H1 (cell line): ENCODE data around the gene TEAD1. TPM values are rescaled to one million over a fixed set of nuclear protein-coding genes. Genes with fewer than 3 reads are reported as not detected.

Source experiments
- CTCF ChIA-PET: fragments of 300-600 bp; sonication (Branson Sonifier 250); formaldehyde crosslinking; loops from one replicate; lab custom pipeline; 2021; ENCODE audit not compliant: partially characterized antibody; lab: Charles Lee
- POLR2A ChIA-PET: fragments of 300-600 bp; sonication (Branson Sonifier 250); formaldehyde crosslinking; loops from one replicate; lab custom pipeline; 2021; ENCODE audit warnings: inconsistent platforms; ENCODE audit not compliant: partially characterized antibody; lab: Charles Lee
- DNase-seq, 2 experiments: peaks; one replicate each; pipeline versions ENCODE4 v3.0.0 to v3.0.0-alpha.2; 2010 to 2022; ENCODE audit warnings: low spot score in 2 of 2, low read depth in 1 of 2, mixed read lengths in 1 of 2
- FAIRE-seq: peaks from 2 replicates; lab custom pipeline; 2011; peaks lifted over from hg19 to GRCh38; lab: Jason Lieb, UNC
- H2AFZ ChIP-seq: 2 replicates; pipeline ENCODE4 v1.8.1; 2012; ENCODE audit warnings: low read length, inconsistent platforms
- H2AK5ac ChIP-seq: 2 replicates; pipeline ENCODE4 v1.6.1; 2013; ENCODE audit warnings: low read depth, low read length
- H2BK120ac ChIP-seq: replicated peaks from 2 replicates; pipeline ENCODE3; 2013; ENCODE audit warnings: low read depth, low read length, inconsistent platforms
- H2BK12ac ChIP-seq: 2 replicates; pipeline ENCODE4 v1.6.1; 2013; ENCODE audit warnings: low read depth, low read length
- H2BK15ac ChIP-seq: 2 replicates; pipeline ENCODE4 v1.6.1; 2013; ENCODE audit warnings: low read length
- H2BK20ac ChIP-seq: 2 replicates; pipeline ENCODE4 v1.6.1; 2013; ENCODE audit warnings: low read length
- H2BK5ac ChIP-seq: 2 replicates; pipeline ENCODE4 v1.6.1; 2013; ENCODE audit warnings: low read depth, low read length
- H3K14ac ChIP-seq: 2 replicates; pipeline ENCODE4 v1.6.1; 2013; ENCODE audit warnings: inconsistent platforms; ENCODE audit not compliant: insufficient read length
- H3K18ac ChIP-seq: 2 replicates; pipeline ENCODE4 v1.6.1; 2013; ENCODE audit warnings: low read length; ENCODE audit errors: extremely low read depth
- H3K23ac ChIP-seq: 2 replicates; pipeline ENCODE4 v1.6.1; 2013; ENCODE audit warnings: inconsistent platforms; ENCODE audit not compliant: insufficient read length
- H3K23me2 ChIP-seq: 2 replicates; pipeline ENCODE4 v1.6.1; 2013; ENCODE audit warnings: low read depth, low read length
- H3K27ac ChIP-seq: 2 replicates; pipeline ENCODE4 v1.6.1; 2011; ENCODE audit warnings: low read depth, low read length, inconsistent platforms
- H3K27me3 ChIP-seq, 4 experiments: replicated peaks in 1 of 4; 1 replicate in 1 of 4; 2 replicates in 3 of 4; pipeline versions ENCODE4 v1.6.1 to v1.8.1; 2011 to 2013; ENCODE audit warnings: low read length in 3 of 4, mild to moderate bottlenecking in 3 of 4, inconsistent platforms in 2 of 4, mixed read lengths in 2 of 4, moderate library complexity in 1 of 4; ENCODE audit not compliant: control insufficient read depth in 3 of 4, insufficient read depth in 3 of 4; ENCODE audit errors: extremely low read depth in 1 of 4
- H3K36me3 ChIP-seq, 4 experiments: 2 replicates each; pipeline versions ENCODE4 v1.6.1 to v1.8.1; 2011 to 2013; ENCODE audit warnings: mild to moderate bottlenecking in 4 of 4, low read length in 3 of 4, moderate library complexity in 2 of 4, control low read depth in 1 of 4, inconsistent platforms in 1 of 4; ENCODE audit not compliant: insufficient read depth in 4 of 4, control insufficient read depth in 2 of 4
- H3K4ac ChIP-seq: replicated peaks from 2 replicates; pipeline ENCODE3; 2013; ENCODE audit warnings: low read length, low read depth, mixed read lengths, inconsistent platforms; ENCODE audit not compliant: insufficient read length
- H3K4me1 ChIP-seq, 4 experiments: replicated peaks in 1 of 4; 1 replicate in 1 of 4; 2 replicates in 3 of 4; pipeline versions ENCODE4 v1.6.1 to v1.8.1; 2011 to 2013; ENCODE audit warnings: low read length in 3 of 4, inconsistent platforms in 2 of 4, mixed read lengths in 1 of 4; ENCODE audit not compliant: insufficient read depth in 4 of 4, control insufficient read depth in 3 of 4
- H3K4me2 ChIP-seq, 2 experiments: 2 replicates each; pipeline versions ENCODE4 v1.6.1 to v1.8.1; 2011 to 2013; ENCODE audit warnings: low read depth in 2 of 2, low read length in 2 of 2, control low read depth in 1 of 2, inconsistent platforms in 1 of 2, mild to moderate bottlenecking in 1 of 2; ENCODE audit not compliant: insufficient read depth in 1 of 2
- H3K4me3 ChIP-seq, 4 experiments: fragments of 200-600, 300-600 bp in 1 of 4; sonication (generic), shearing (Covaris generic), sonication (Bioruptor Twin) in 1 of 4; 2 replicates each; pipeline versions ENCODE4 v1.5.1 to v1.8.1; 2011 to 2016; ENCODE audit warnings: low read length in 4 of 4, low read depth in 3 of 4, control low read depth in 2 of 4, inconsistent platforms in 2 of 4, mild to moderate bottlenecking in 2 of 4, mixed read lengths in 1 of 4, moderate library complexity in 1 of 4; ENCODE audit not compliant: insufficient read depth in 2 of 4; ENCODE audit errors: extremely low read depth in 1 of 4
- H3K56ac ChIP-seq: replicated peaks from 2 replicates; pipeline ENCODE3; 2013; ENCODE audit warnings: low read depth, mild to moderate bottlenecking, mixed read lengths, low read length, inconsistent platforms; ENCODE audit not compliant: insufficient read length
- H3K79me1 ChIP-seq: 2 replicates; pipeline ENCODE4 v1.6.1; 2013; ENCODE audit warnings: low read depth, low read length, control low read depth
- H3K79me2 ChIP-seq, 2 experiments: 2 replicates each; pipeline versions ENCODE4 v1.6.1 to v1.8.1; 2012 to 2013; ENCODE audit warnings: low read length in 2 of 2, mild to moderate bottlenecking in 2 of 2, inconsistent platforms in 1 of 2; ENCODE audit not compliant: insufficient read depth in 2 of 2, control insufficient read depth in 1 of 2
- H3K9ac ChIP-seq, 4 experiments: replicated peaks in 1 of 4; 1 replicate in 1 of 4; 2 replicates in 3 of 4; pipeline versions ENCODE4 v1.6.1 to v1.8.1; 2011 to 2013; ENCODE audit warnings: low read depth in 3 of 4, low read length in 3 of 4, control low read depth in 2 of 4, mild to moderate bottlenecking in 2 of 4, moderate library complexity in 2 of 4, inconsistent platforms in 1 of 4; ENCODE audit errors: extremely low read depth in 1 of 4
- H3K9me3 ChIP-seq, 2 experiments: 2 replicates each; pipeline versions ENCODE4 v1.6.1 to v1.8.1; 2012 to 2013; ENCODE audit warnings: mild to moderate bottlenecking in 2 of 2, moderate library complexity in 2 of 2, control low read depth in 1 of 2, inconsistent platforms in 1 of 2, low read depth in 1 of 2, low read length in 1 of 2, mixed read lengths in 1 of 2; ENCODE audit not compliant: insufficient read depth in 2 of 2
- H4K20me1 ChIP-seq, 2 experiments: replicated peaks in 1 of 2; 2 replicates each; pipeline versions ENCODE3 to v1.8.1; 2011 to 2013; ENCODE audit warnings: inconsistent platforms in 2 of 2, low read length in 2 of 2, mild to moderate bottlenecking in 1 of 2; ENCODE audit not compliant: insufficient read depth in 2 of 2, control insufficient read depth in 1 of 2
- H4K5ac ChIP-seq: 2 replicates; pipeline ENCODE4 v1.6.1; 2013; ENCODE audit warnings: low read length, low read depth, mixed read lengths, inconsistent platforms; ENCODE audit not compliant: insufficient read length
- H4K8ac ChIP-seq: 2 replicates; pipeline ENCODE4 v1.8.0; 2013; ENCODE audit warnings: mild to moderate bottlenecking, moderate library complexity, low read length, inconsistent platforms; ENCODE audit not compliant: insufficient read depth; ENCODE audit errors: extremely low read depth
- H4K91ac ChIP-seq: replicated peaks from 2 replicates; pipeline ENCODE3; 2013; ENCODE audit warnings: low read length, mixed read lengths, inconsistent platforms; ENCODE audit not compliant: insufficient read length
- BRCA1 ChIP-seq: IDR thresholded peaks from 2 replicates; pipeline ENCODE4 v1.6.1; 2012; ENCODE audit warnings: low read depth, low read length, improper control_type of control experiment
- CTCF ChIP-seq, 3 experiments: IDR thresholded peaks; 1 replicate in 2 of 3; 2 replicates in 1 of 3; pipeline versions ENCODE4 v1.5.1 to v1.6.1; 2011; ENCODE audit warnings: low read length in 3 of 3, mild to moderate bottlenecking in 3 of 3, inconsistent platforms in 2 of 3, low read depth in 1 of 3, moderate library complexity in 1 of 3; ENCODE audit not compliant: insufficient read depth in 1 of 3; ENCODE audit errors: control extremely low read depth in 1 of 3
- JUN ChIP-seq: IDR thresholded peaks from 2 replicates; pipeline ENCODE4 v1.6.1; 2011; ENCODE audit warnings: low read depth, mild to moderate bottlenecking, improper control_type of control experiment, low read length
- KDM1A ChIP-seq: fragments of 200-600, 300-600 bp; sonication (generic); IDR thresholded peaks from 2 replicates; pipeline ENCODE4 v1.7.1; 2016; ENCODE audit warnings: mild to moderate bottlenecking, low read length, borderline replicate concordance
- POLR2A ChIP-seq, 2 experiments: IDR thresholded peaks; 1 replicate in 1 of 2; 2 replicates in 1 of 2; pipeline ENCODE4 v1.6.1; 2011; ENCODE audit warnings: low read depth in 2 of 2, low read length in 2 of 2, mild to moderate bottlenecking in 2 of 2; ENCODE audit errors: control extremely low read depth in 1 of 2
- POLR2AphosphoS5 ChIP-seq: IDR thresholded peaks from 2 replicates; pipeline ENCODE4 v1.6.1; 2011; ENCODE audit warnings: low read depth, low read length
- SIN3A ChIP-seq, 2 experiments: IDR thresholded peaks in 1 of 2; conservative IDR thresholded peaks in 1 of 2; 2 replicates each; pipeline ENCODE4 v1.6.1; 2011 to 2012; ENCODE audit warnings: low read length in 2 of 2, improper control_type of control experiment in 1 of 2, low read depth in 1 of 2, mild to moderate bottlenecking in 1 of 2
- SP1 ChIP-seq: IDR thresholded peaks from 2 replicates; pipeline ENCODE4 v1.6.1; 2011; ENCODE audit warnings: low read depth, low read length
- SP4 ChIP-seq: IDR thresholded peaks from 2 replicates; pipeline ENCODE4 v1.6.1; 2012; ENCODE audit warnings: low read length, inconsistent platforms
- SRF ChIP-seq: IDR thresholded peaks from 2 replicates; pipeline ENCODE4 v1.6.1; 2011; ENCODE audit warnings: mild to moderate bottlenecking, low read depth, low read length, moderate library complexity
- SUZ12 ChIP-seq: fragments of 200-600 bp; sonication (generic); IDR thresholded peaks from 2 replicates; pipeline ENCODE4 v1.6.1; 2012; ENCODE audit warnings: mild to moderate bottlenecking, inconsistent platforms, low read length, moderate library complexity, mixed read lengths
- TCF12 ChIP-seq: IDR thresholded peaks from 2 replicates; pipeline ENCODE4 v1.6.1; 2011; ENCODE audit warnings: low read depth, mild to moderate bottlenecking, low read length
- TEAD4 ChIP-seq: IDR thresholded peaks from 2 replicates; pipeline ENCODE4 v1.6.1; 2012; ENCODE audit warnings: low read depth, low read length, inconsistent platforms, mixed read lengths
- WGBS, 2 experiments: shearing (Covaris generic) in 1 of 2; methylation state at CpG; one replicate each; pipeline versions ENCODE4 v1.1.6 to v1.1.7; 2013 to 2015; ENCODE audit warnings: low lambda C conversion rate in 2 of 2, mixed read lengths in 2 of 2, inconsistent platforms in 1 of 2, low coverage in 1 of 2, missing lambda C conversion rate in 1 of 2; ENCODE audit not compliant: insufficient replicate concordance in 2 of 2, insufficient coverage in 1 of 2, insufficient read length in 1 of 2; ENCODE audit errors: extremely low coverage in 1 of 2, missing lambda C conversion rate in 1 of 2; 5-methylcytosine and 5-hydroxymethylcytosine counted together
- polyA plus RNA-seq, 7 experiments: library from polyadenylated mRNA; depleted of rRNA in 3 of 7; stranded (reverse) in 5 of 7; unstranded in 2 of 7; fragments of >200 nt in 5 of 7; fragments of 200-250 nt in 2 of 7; gene quantifications; 1 replicate in 5 of 7; 2 replicates in 1 of 7; 4 replicates in 1 of 7; pipeline versions ENCODE4 v1.2.1 to v1.2.3, GENCODE V29; 2011 to 2013; ENCODE audit warnings: missing spikeins in 2 of 7, mixed read lengths in 2 of 7
- total RNA-seq: library from RNA; stranded (reverse); fragmentation: NEBNext Ultra II Directional; extraction: Animal tissue kit (Norgen Biotek cat#: 25700); gene quantifications from 2 replicates; pipeline ENCODE4 v1.2.1, GENCODE V29; 2021

Gene TEAD1
- total and polyA plus RNA-seq, 2 of the 8 experiments (the other 6 are each of a cell fraction or from before 2014, with no cell fraction given), result 15.6 to 67.4 TPM

- no peak overlapping the region for H3K4me3 ChIP-seq
- H4K91ac ChIP-seq, result no peak overlapping the region
- no peak overlapping the region for H3K14ac ChIP-seq
- WGBS, 2 experiments, result 93% methylated on average over 5 of the region's 5 CpGs; no CpG with 5 or more reads in 1 of the 2 experiments
- no peak overlapping the region for H3K9ac ChIP-seq
- no peak overlapping the region for H4K8ac ChIP-seq
- FAIRE-seq (no peak), DNase-seq (no peak)
- peaks cover 0 to 3% of the 10 kb centered on the region in 2 experiments for H4K20me1 ChIP-seq
- H3K36me3 ChIP-seq, result peaks cover 2 to 13% (median 7%) of the 10 kb centered on the region in 4 experiments; a peak in 2 of 8 replicates
- no peak overlapping the region for H3K56ac ChIP-seq
- H3K18ac ChIP-seq, result no peak overlapping the region
- peaks cover 0 to 6% (median under 1%) of the 10 kb centered on the region in 4 experiments; a peak in 3 of 7 replicates for H3K4me1 ChIP-seq
- no peaks in the 10 kb centered on the region for H3K27me3 ChIP-seq
- H2BK15ac ChIP-seq, result no peak overlapping the region
- H2AK5ac ChIP-seq, result no peak overlapping the region
- no peaks in the 10 kb centered on the region for H3K23me2 ChIP-seq
- H3K27ac ChIP-seq, result no peak overlapping the region
- no peaks in the 10 kb centered on the region for H3K9me3 ChIP-seq
- H3K23ac ChIP-seq, result no peak overlapping the region
- H2BK12ac ChIP-seq, result no peak overlapping the region
- H2AFZ ChIP-seq, result no peak overlapping the region
- H2BK5ac ChIP-seq, result no peak overlapping the region
- H3K79me1 ChIP-seq, result no peaks in the 10 kb centered on the region; the same call in 1 of the 2 replicates
- no peak overlapping the region for H3K4me2 ChIP-seq
- ChIA-PET POLR2A (interaction anchor here (1.7 kb wide), 1 partner anchor 9 kb away, joined by 4 read pairs; no protein-coding TSS in a partner anchor), CTCF (interaction anchor here (1.7 kb wide), 1 partner anchor 9 kb away, joined by 4 read pairs; no protein-coding TSS in a partner anchor)
- no peak overlapping the region for H4K5ac ChIP-seq
- H2BK120ac ChIP-seq, result no peak overlapping the region
- no peak overlapping the region for H2BK20ac ChIP-seq
- H3K79me2 ChIP-seq, result peaks cover 0 to 69% of the 10 kb centered on the region in 2 experiments; a peak in 3 of 4 replicates
- no peak overlapping the region for H3K4ac ChIP-seq
- TF ChIP-seq SP4 (no peak), POLR2A (IDR thresholded peaks at IDR 0.05; ENCODE audit: control extremely low read depth in 1 of 2, low read depth in 2 of 2, low read length in 2 of 2) (no peak), JUN (no peak), POLR2AphosphoS5 (no peak), SIN3A (conservative IDR thresholded peaks at IDR 0.05 in 1 of 2, IDR thresholded peaks at IDR 0.05 in 1 of 2; ENCODE audit: low read depth in 1 of 2, low read length in 2 of 2) (no peak), SUZ12 (no peak), SRF (no peak), TEAD4 (no peak), BRCA1 (no peak), SP1 (no peak), CTCF (IDR thresholded peaks at IDR 0.05; ENCODE audit: control extremely low read depth in 1 of 3, insufficient read depth in 1 of 3, low read depth in 1 of 3, low read length in 3 of 3) (no peak), TCF12 (no peak), KDM1A (no peak)
These were observed 88.1 kb downstream of the TEAD1 start for GRCh38 chr11:12762278-12762677.
